H1 (cell line): ENCODE results near the gene CPED1. TPM values are rescaled to one million over a fixed set of nuclear protein-coding genes. Genes with fewer than 3 reads are reported as not detected.

Experiments
- CTCF ChIA-PET: fragments of 300-600 bp; sonication (Branson Sonifier 250); formaldehyde crosslinking; loops from one replicate; lab custom pipeline; 2021; ENCODE audit not compliant: partially characterized antibody; lab: Charles Lee
- POLR2A ChIA-PET: fragments of 300-600 bp; sonication (Branson Sonifier 250); formaldehyde crosslinking; loops from one replicate; lab custom pipeline; 2021; ENCODE audit warnings: inconsistent platforms; ENCODE audit not compliant: partially characterized antibody; lab: Charles Lee
- DNase-seq, 2 experiments: peaks; one replicate each; pipeline versions ENCODE4 v3.0.0 to v3.0.0-alpha.2; 2010 to 2022; ENCODE audit warnings: low spot score in 2 of 2, low read depth in 1 of 2, mixed read lengths in 1 of 2
- FAIRE-seq: peaks from 2 replicates; lab custom pipeline; 2011; peaks lifted over from hg19 to GRCh38; lab: Jason Lieb, UNC
- H2AFZ ChIP-seq: 2 replicates; pipeline ENCODE4 v1.8.1; 2012; ENCODE audit warnings: low read length, inconsistent platforms
- H2AK5ac ChIP-seq: 2 replicates; pipeline ENCODE4 v1.6.1; 2013; ENCODE audit warnings: low read depth, low read length
- H2BK120ac ChIP-seq: replicated peaks from 2 replicates; pipeline ENCODE3; 2013; ENCODE audit warnings: low read depth, low read length, inconsistent platforms
- H2BK12ac ChIP-seq: 2 replicates; pipeline ENCODE4 v1.6.1; 2013; ENCODE audit warnings: low read depth, low read length
- H2BK15ac ChIP-seq: 2 replicates; pipeline ENCODE4 v1.6.1; 2013; ENCODE audit warnings: low read length
- H2BK20ac ChIP-seq: 2 replicates; pipeline ENCODE4 v1.6.1; 2013; ENCODE audit warnings: low read length
- H2BK5ac ChIP-seq: 2 replicates; pipeline ENCODE4 v1.6.1; 2013; ENCODE audit warnings: low read depth, low read length
- H3K14ac ChIP-seq: 2 replicates; pipeline ENCODE4 v1.6.1; 2013; ENCODE audit warnings: inconsistent platforms; ENCODE audit not compliant: insufficient read length
- H3K18ac ChIP-seq: 2 replicates; pipeline ENCODE4 v1.6.1; 2013; ENCODE audit warnings: low read length; ENCODE audit errors: extremely low read depth
- H3K23ac ChIP-seq: 2 replicates; pipeline ENCODE4 v1.6.1; 2013; ENCODE audit warnings: inconsistent platforms; ENCODE audit not compliant: insufficient read length
- H3K23me2 ChIP-seq: 2 replicates; pipeline ENCODE4 v1.6.1; 2013; ENCODE audit warnings: low read depth, low read length
- H3K27ac ChIP-seq: 2 replicates; pipeline ENCODE4 v1.6.1; 2011; ENCODE audit warnings: low read depth, low read length, inconsistent platforms
- H3K27me3 ChIP-seq, 4 experiments: replicated peaks in 1 of 4; 1 replicate in 1 of 4; 2 replicates in 3 of 4; pipeline versions ENCODE4 v1.6.1 to v1.8.1; 2011 to 2013; ENCODE audit warnings: low read length in 3 of 4, mild to moderate bottlenecking in 3 of 4, inconsistent platforms in 2 of 4, mixed read lengths in 2 of 4, moderate library complexity in 1 of 4; ENCODE audit not compliant: control insufficient read depth in 3 of 4, insufficient read depth in 3 of 4; ENCODE audit errors: extremely low read depth in 1 of 4
- H3K36me3 ChIP-seq, 4 experiments: 2 replicates each; pipeline versions ENCODE4 v1.6.1 to v1.8.1; 2011 to 2013; ENCODE audit warnings: mild to moderate bottlenecking in 4 of 4, low read length in 3 of 4, moderate library complexity in 2 of 4, control low read depth in 1 of 4, inconsistent platforms in 1 of 4; ENCODE audit not compliant: insufficient read depth in 4 of 4, control insufficient read depth in 2 of 4
- H3K4ac ChIP-seq: replicated peaks from 2 replicates; pipeline ENCODE3; 2013; ENCODE audit warnings: low read length, low read depth, mixed read lengths, inconsistent platforms; ENCODE audit not compliant: insufficient read length
- H3K4me1 ChIP-seq, 4 experiments: replicated peaks in 1 of 4; 1 replicate in 1 of 4; 2 replicates in 3 of 4; pipeline versions ENCODE4 v1.6.1 to v1.8.1; 2011 to 2013; ENCODE audit warnings: low read length in 3 of 4, inconsistent platforms in 2 of 4, mixed read lengths in 1 of 4; ENCODE audit not compliant: insufficient read depth in 4 of 4, control insufficient read depth in 3 of 4
- H3K4me2 ChIP-seq, 2 experiments: 2 replicates each; pipeline versions ENCODE4 v1.6.1 to v1.8.1; 2011 to 2013; ENCODE audit warnings: low read depth in 2 of 2, low read length in 2 of 2, control low read depth in 1 of 2, inconsistent platforms in 1 of 2, mild to moderate bottlenecking in 1 of 2; ENCODE audit not compliant: insufficient read depth in 1 of 2
- H3K4me3 ChIP-seq, 4 experiments: fragments of 200-600, 300-600 bp in 1 of 4; sonication (generic), shearing (Covaris generic), sonication (Bioruptor Twin) in 1 of 4; 2 replicates each; pipeline versions ENCODE4 v1.5.1 to v1.8.1; 2011 to 2016; ENCODE audit warnings: low read length in 4 of 4, low read depth in 3 of 4, control low read depth in 2 of 4, inconsistent platforms in 2 of 4, mild to moderate bottlenecking in 2 of 4, mixed read lengths in 1 of 4, moderate library complexity in 1 of 4; ENCODE audit not compliant: insufficient read depth in 2 of 4; ENCODE audit errors: extremely low read depth in 1 of 4
- H3K56ac ChIP-seq: replicated peaks from 2 replicates; pipeline ENCODE3; 2013; ENCODE audit warnings: low read depth, mild to moderate bottlenecking, mixed read lengths, low read length, inconsistent platforms; ENCODE audit not compliant: insufficient read length
- H3K79me1 ChIP-seq: 2 replicates; pipeline ENCODE4 v1.6.1; 2013; ENCODE audit warnings: low read depth, low read length, control low read depth
- H3K79me2 ChIP-seq, 2 experiments: 2 replicates each; pipeline versions ENCODE4 v1.6.1 to v1.8.1; 2012 to 2013; ENCODE audit warnings: low read length in 2 of 2, mild to moderate bottlenecking in 2 of 2, inconsistent platforms in 1 of 2; ENCODE audit not compliant: insufficient read depth in 2 of 2, control insufficient read depth in 1 of 2
- H3K9ac ChIP-seq, 4 experiments: replicated peaks in 1 of 4; 1 replicate in 1 of 4; 2 replicates in 3 of 4; pipeline versions ENCODE4 v1.6.1 to v1.8.1; 2011 to 2013; ENCODE audit warnings: low read depth in 3 of 4, low read length in 3 of 4, control low read depth in 2 of 4, mild to moderate bottlenecking in 2 of 4, moderate library complexity in 2 of 4, inconsistent platforms in 1 of 4; ENCODE audit errors: extremely low read depth in 1 of 4
- H3K9me3 ChIP-seq, 2 experiments: 2 replicates each; pipeline versions ENCODE4 v1.6.1 to v1.8.1; 2012 to 2013; ENCODE audit warnings: mild to moderate bottlenecking in 2 of 2, moderate library complexity in 2 of 2, control low read depth in 1 of 2, inconsistent platforms in 1 of 2, low read depth in 1 of 2, low read length in 1 of 2, mixed read lengths in 1 of 2; ENCODE audit not compliant: insufficient read depth in 2 of 2
- H4K20me1 ChIP-seq, 2 experiments: replicated peaks in 1 of 2; 2 replicates each; pipeline versions ENCODE3 to v1.8.1; 2011 to 2013; ENCODE audit warnings: inconsistent platforms in 2 of 2, low read length in 2 of 2, mild to moderate bottlenecking in 1 of 2; ENCODE audit not compliant: insufficient read depth in 2 of 2, control insufficient read depth in 1 of 2
- H4K5ac ChIP-seq: 2 replicates; pipeline ENCODE4 v1.6.1; 2013; ENCODE audit warnings: low read length, low read depth, mixed read lengths, inconsistent platforms; ENCODE audit not compliant: insufficient read length
- H4K8ac ChIP-seq: 2 replicates; pipeline ENCODE4 v1.8.0; 2013; ENCODE audit warnings: mild to moderate bottlenecking, moderate library complexity, low read length, inconsistent platforms; ENCODE audit not compliant: insufficient read depth; ENCODE audit errors: extremely low read depth
- H4K91ac ChIP-seq: replicated peaks from 2 replicates; pipeline ENCODE3; 2013; ENCODE audit warnings: low read length, mixed read lengths, inconsistent platforms; ENCODE audit not compliant: insufficient read length
- SIRT6 ChIP-seq: IDR thresholded peaks from one replicate; pipeline ENCODE4 v1.7.1; 2012; ENCODE audit warnings: low read length, inconsistent platforms
- TAF1 ChIP-seq: IDR thresholded peaks from 2 replicates; pipeline ENCODE4 v1.6.1; 2011; ENCODE audit warnings: mild to moderate bottlenecking, low read depth, low read length
- WGBS, 2 experiments: shearing (Covaris generic) in 1 of 2; methylation state at CpG; one replicate each; pipeline versions ENCODE4 v1.1.6 to v1.1.7; 2013 to 2015; ENCODE audit warnings: low lambda C conversion rate in 2 of 2, mixed read lengths in 2 of 2, inconsistent platforms in 1 of 2, low coverage in 1 of 2, missing lambda C conversion rate in 1 of 2; ENCODE audit not compliant: insufficient replicate concordance in 2 of 2, insufficient coverage in 1 of 2, insufficient read length in 1 of 2; ENCODE audit errors: extremely low coverage in 1 of 2, missing lambda C conversion rate in 1 of 2; 5-methylcytosine and 5-hydroxymethylcytosine counted together
- polyA plus RNA-seq, 7 experiments: library from polyadenylated mRNA; depleted of rRNA in 3 of 7; stranded (reverse) in 5 of 7; unstranded in 2 of 7; fragments of >200 nt in 5 of 7; fragments of 200-250 nt in 2 of 7; gene quantifications; 1 replicate in 5 of 7; 2 replicates in 1 of 7; 4 replicates in 1 of 7; pipeline versions ENCODE4 v1.2.1 to v1.2.3, GENCODE V29; 2011 to 2013; ENCODE audit warnings: missing spikeins in 2 of 7, mixed read lengths in 2 of 7
- total RNA-seq: library from RNA; stranded (reverse); fragmentation: NEBNext Ultra II Directional; extraction: Animal tissue kit (Norgen Biotek cat#: 25700); gene quantifications from 2 replicates; pipeline ENCODE4 v1.2.1, GENCODE V29; 2021

CPED1 gene
- total and polyA plus RNA-seq, 2 of the 8 experiments (the other 6 are each of a cell fraction or from before 2014, with no cell fraction given) = 0.08 to 0.39 TPM

- no peak overlapping the region for H3K23ac ChIP-seq
- H4K8ac ChIP-seq = no peak overlapping the region
- H3K56ac ChIP-seq = no peak overlapping the region
- H3K36me3 ChIP-seq = no peaks in the 10 kb centered on the region
- no peak overlapping the region for H2BK120ac ChIP-seq
- no peak overlapping the region for H3K4me3 ChIP-seq
- no peak overlapping the region for H4K91ac ChIP-seq
- H3K18ac ChIP-seq = no peak overlapping the region
- H3K27me3 ChIP-seq = no peaks in the 10 kb centered on the region; a peak in 1 of 7 replicates
- no peaks in the 10 kb centered on the region for H3K4me1 ChIP-seq
- H2BK15ac ChIP-seq = no peak overlapping the region
- DNase-seq (no peak), FAIRE-seq (no peak)
- H2BK12ac ChIP-seq = no peak overlapping the region
- CTCF ChIA-PET = interaction anchor here (1.3 to 5.9 kb wide), 3 partner anchors 14 to 98 kb away, joined by 5 to 39 read pairs (median 24); partner anchors contain the start of gene CPED1
- H3K79me1 ChIP-seq = no peaks in the 10 kb centered on the region
- H3K79me2 ChIP-seq = no peaks in the 10 kb centered on the region
- no peak overlapping the region for H2AK5ac ChIP-seq
- no peak overlapping the region for H3K27ac ChIP-seq
- H2BK20ac ChIP-seq = no peak overlapping the region
- POLR2A ChIA-PET = no interaction called here
- no peaks in the 10 kb centered on the region for H3K9me3 ChIP-seq
- H2AFZ ChIP-seq = no peak overlapping the region
- H3K4ac ChIP-seq = no peak overlapping the region
- H2BK5ac ChIP-seq = no peak overlapping the region
- 88% methylated on average over 3 of the region's 3 CpGs; no CpG with 5 or more reads in 1 of the 2 experiments for WGBS, 2 experiments
- H3K9ac ChIP-seq = no peak overlapping the region
- H3K14ac ChIP-seq = no peak overlapping the region
- no peak overlapping the region for H3K4me2 ChIP-seq
- H4K5ac ChIP-seq = no peak overlapping the region
- H4K20me1 ChIP-seq = no peaks in the 10 kb centered on the region
- H3K23me2 ChIP-seq = no peaks in the 10 kb centered on the region
- no peak for TF ChIP-seq TAF1
- TF ChIP-seq SIRT6 = no peak
These were observed 97.4 kb downstream of the CPED1 start for GRCh38 chr7:121085922-121086321.
